ENCODE results near the gene PLCD3. TPM values are rescaled to one million over a fixed set of nuclear protein-coding genes. Genes with fewer than 3 reads are reported as not detected.

The PLCD3 gene
- 1 to 10 TPM; 3.9 to 6.6 TPM for total RNA-seq

DNA sequence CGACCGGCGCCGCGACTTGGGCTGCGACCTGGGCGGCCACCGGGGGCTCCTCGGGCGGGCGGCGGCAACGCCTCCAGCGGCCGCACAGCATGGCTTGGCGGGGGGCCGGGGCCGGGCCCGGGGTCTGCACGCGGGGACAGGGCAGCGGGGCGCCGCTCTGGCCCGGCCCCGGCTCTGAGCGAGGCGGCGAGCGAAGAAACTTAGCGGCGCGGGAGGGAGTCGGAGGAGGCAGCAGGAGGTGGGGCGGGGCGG is at the start of gene PLCD3:
Gene PLCD3, minus strand, starts transcription at position 196 of the 252 bp plus-strand sequence. Its CDS starts 105 bp downstream, at position 91.
- ChIA-PET CTCF (interaction anchor here (0.7 to 6.1 kb wide), 9 partner anchors 9 to 230 kb away, joined by 3 to 369 read pairs (median 4); partner anchors contain the start of gene HEXIM1), POLR2A (interaction anchor here (0.9 to 1.6 kb wide), 2 partner anchors 8 to 17 kb away, joined by 4 to 8 read pairs; partner anchors contain the start of gene HEXIM1)
- Mint-ChIP-seq H3K36me3 (ENCODE audit: low read depth) (no peaks in the 10 kb centered on the region), H3K4me1 (ENCODE audit: low read depth) (peaks cover 12% of the 10 kb centered on the region), H3K9me3 (no peaks in the 10 kb centered on the region), H3K27ac (peak within 1 kb of the TSS; percentile 79), H3K4me3 (peak within 1 kb of the TSS; percentile 85), H3K27me3 (no peaks in the 10 kb centered on the region)
- no peak for TF ChIP-seq CTCF (IDR thresholded peaks at IDR 0.05)
- no peak for ATAC-seq
- intact Hi-C loops (cut with micrococcal nuclease), result no loop called here
- no peak for DNase-seq

GRCh38 chr17:45177563-45177962 is 45.2 kb upstream of the PLCD3 start:
- no peaks in the 10 kb centered on the region for H3K27me3 Mint-ChIP-seq
- POLR2A ChIA-PET, result interaction anchor here (0.6 kb wide), 1 partner anchor 17 kb away, joined by 3 read pairs; no protein-coding TSS in a partner anchor
- CTCF ChIA-PET, result interaction anchor here (1.4 to 3.1 kb wide), 3 partner anchors 11 to 42 kb away, joined by 3 to 19 read pairs (median 6); partner anchors contain the start of gene ACBD4

DNA sequence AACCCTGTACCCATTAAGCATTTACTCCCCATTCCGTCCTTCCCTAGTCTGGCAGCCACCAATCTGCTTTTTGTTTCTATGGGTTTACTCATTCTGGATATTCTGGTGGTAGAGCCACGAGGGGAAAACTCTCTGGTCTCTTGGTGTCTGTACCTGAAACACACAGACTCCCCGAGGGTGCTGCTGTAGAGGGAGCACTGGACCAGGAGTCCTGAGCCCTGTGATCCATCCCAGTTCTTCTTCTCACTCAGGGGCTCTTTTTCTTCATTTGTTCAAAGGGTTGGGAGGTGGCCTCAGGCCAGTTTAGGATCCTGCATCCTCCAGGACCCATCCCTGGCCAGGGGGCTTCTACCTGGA is 43.4 kb upstream of the PLCD3 start:
- Mint-ChIP-seq H3K36me3 (ENCODE audit: low read depth) (no peaks in the 10 kb centered on the region), H3K4me1 (ENCODE audit: low read depth) (peaks cover 20% of the 10 kb centered on the region), H3K27me3 (no peaks in the 10 kb centered on the region), H3K27ac (no peak overlapping the region), H3K4me3 (no peak overlapping the region), H3K9me3 (no peaks in the 10 kb centered on the region)
- ChIA-PET POLR2A (interaction anchor here (0.8 kb wide), 1 partner anchor 26 kb away, joined by 3 read pairs; no protein-coding TSS in a partner anchor), CTCF (interaction anchor here (0.8 to 3.1 kb wide), 4 partner anchors 21 to 40 kb away, joined by 4 to 19 read pairs (median 6); partner anchors contain the start of gene ACBD4)
- intact Hi-C loops (cut with micrococcal nuclease), result no loop called here
- TF ChIP-seq CTCF (IDR thresholded peaks at IDR 0.05), result no peak
- ATAC-seq (no peak), DNase-seq (no peak)

More at GRCh38 chr17:45177563-45177962, 45.2 kb upstream of the PLCD3 start:
- TF ChIP-seq CTCF (IDR thresholded peaks at IDR 0.05), result no peak
- no peak for DNase-seq
- Mint-ChIP-seq H3K4me1 (ENCODE audit: low read depth) (peaks cover 6% of the 10 kb centered on the region), H3K9me3 (no peaks in the 10 kb centered on the region), H3K4me3 (no peak overlapping the region), H3K36me3 (ENCODE audit: low read depth) (no peaks in the 10 kb centered on the region), H3K27ac (no peak overlapping the region)
- intact Hi-C loops (cut with micrococcal nuclease), result no loop called here
- no peak for ATAC-seq

- DNase-seq (peak; percentile 77), ATAC-seq (peak; percentile 78)
- intact Hi-C loops (cut with micrococcal nuclease), result no loop called here
- Mint-ChIP-seq H3K27me3 (no peaks in the 10 kb centered on the region), H3K36me3 (ENCODE audit: low read depth) (no peaks in the 10 kb centered on the region), H3K27ac (peak overlapping the region; percentile 89), H3K9me3 (no peaks in the 10 kb centered on the region), H3K4me1 (ENCODE audit: low read depth) (peaks cover 25% of the 10 kb centered on the region), H3K4me3 (peak overlapping the region; percentile 68)
- POLR2A ChIA-PET, result interaction anchor here (0.6 to 4.2 kb wide), 8 partner anchors 9 to 553 kb away, joined by 3 to 44 read pairs (median 3); partner anchors contain the start of genes HEXIM1 and HEXIM2
- TF ChIP-seq CTCF (IDR thresholded peaks at IDR 0.05), result no peak
- CTCF ChIA-PET, result interaction anchor here (0.8 to 4.5 kb wide), 13 partner anchors 10 to 150 kb away, joined by 3 to 61 read pairs (median 4); partner anchors contain the start of genes ACBD4, HEXIM1, HEXIM2 and PLCD3
These were observed 40.4 kb upstream of the PLCD3 start for GRCh38 chr17:45172541-45173286.

DNA sequence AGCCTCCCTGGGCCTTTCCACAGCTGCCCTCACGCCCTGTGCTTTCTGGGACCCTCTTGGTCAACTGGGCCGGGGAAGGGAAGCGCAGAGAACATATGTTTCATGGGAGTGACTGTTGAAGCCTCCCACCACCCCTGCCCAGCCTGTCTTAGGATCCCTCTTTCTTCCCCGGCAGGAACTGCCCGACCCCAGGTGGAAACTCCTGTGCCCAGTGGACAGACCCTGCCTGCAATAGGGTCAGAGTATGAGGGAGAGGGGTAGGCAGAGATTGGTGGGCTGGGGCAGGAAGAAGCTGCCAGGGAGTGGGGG is 39.9 kb upstream of the PLCD3 start:
- no peak for ATAC-seq
- no peak for TF ChIP-seq CTCF (IDR thresholded peaks at IDR 0.05)
- no peak for DNase-seq
- intact Hi-C loops (cut with micrococcal nuclease), result no loop called here
- Mint-ChIP-seq H3K27me3 (no peaks in the 10 kb centered on the region), H3K36me3 (ENCODE audit: low read depth) (no peaks in the 10 kb centered on the region), H3K4me3 (peak overlapping the region; percentile 68), H3K9me3 (no peaks in the 10 kb centered on the region), H3K4me1 (ENCODE audit: low read depth) (peaks cover 25% of the 10 kb centered on the region), H3K27ac (peak overlapping the region; percentile 89)
- POLR2A ChIA-PET, result interaction anchor here (0.7 to 4.2 kb wide), 5 partner anchors 12 to 553 kb away, joined by 3 to 44 read pairs (median 3); partner anchors contain the start of genes HEXIM1 and HEXIM2
- CTCF ChIA-PET, result interaction anchor here (1.2 to 4.5 kb wide), 8 partner anchors 10 to 37 kb away, joined by 3 to 61 read pairs (median 10); partner anchors contain the start of genes ACBD4, HEXIM1 and HEXIM2

Measured in activated CD8-positive, alpha-beta T cell treated with anti-CD3 and anti-CD28 coated beads for 36 hours (primary cell).